K562 (cell line): ENCODE data around the gene METTL25. TPM values are rescaled to one million over a fixed set of nuclear protein-coding genes. Genes with fewer than 3 reads are reported as not detected.

Experiments used
- ATAC-seq: fragments of 200-7000 bp; cut with Tn5 transposase; 3 replicates; pipeline ENCODE4 v1.9.1; 2020; ENCODE audit warnings: moderate library complexity
- BruUV-seq: library from RNA; stranded (reverse); fragments of 400-500 nt; replicated peaks from 2 replicates; lab custom pipeline; 2021; lab: Mats Ljungman, UMichigan
- CTCF ChIA-PET: fragments of 300-600 bp; formaldehyde crosslinking; extraction: SDS; loops from one replicate; lab custom pipeline; 2021; ENCODE audit warnings: low intra/inter-chr PET ratio; lab: Yijun Ruan, JAX
- POLR2A ChIA-PET: fragments of 300-600, 350-650 bp; sonication (Branson Sonifier 250); formaldehyde crosslinking; extraction: SDS; loops from one replicate; lab custom pipeline; 2021; ENCODE audit warnings: antibody characterized with exemption, inconsistent platforms; lab: Yijun Ruan, JAX
- DNase-seq, 4 experiments: peaks; one replicate each; pipeline versions ENCODE4 v3.0.0 to v3.0.0-alpha.2; 2011 to 2018; ENCODE audit warnings: low spot score in 3 of 4, mixed read lengths in 3 of 4; ENCODE audit errors: extremely low read depth in 1 of 4
- FAIRE-seq: peaks from 2 replicates; lab custom pipeline; 2011; peaks lifted over from hg19 to GRCh38; lab: Jason Lieb, UNC
- H2AFZ ChIP-seq: 2 replicates; pipeline ENCODE4 v1.6.0; 2011; ENCODE audit warnings: low read depth, low read length, control low read depth, inconsistent platforms
- H3K27ac ChIP-seq: fragments of 200-600 bp; 3 replicates; pipeline ENCODE4 v1.8.0; 2011; ENCODE audit warnings: low read depth, mild to moderate bottlenecking, control low read depth, inconsistent platforms, low read length, moderate library complexity, mixed read lengths; ENCODE audit errors: extremely low read depth
- H3K27me3 ChIP-seq, 2 experiments: fragments of 300-600 bp in 1 of 2; 2 replicates in 1 of 2; 3 replicates in 1 of 2; pipeline versions ENCODE4 v1.6.0 to v1.8.0; 2011; ENCODE audit warnings: inconsistent platforms in 2 of 2, low read length in 2 of 2, mild to moderate bottlenecking in 1 of 2, mixed read lengths in 1 of 2, moderate library complexity in 1 of 2; ENCODE audit not compliant: control insufficient read depth in 2 of 2, insufficient read depth in 2 of 2
- H3K36me3 ChIP-seq: fragments of 300-600 bp; 3 replicates; pipeline ENCODE4 v1.8.0; 2011; ENCODE audit warnings: mild to moderate bottlenecking, low read length, inconsistent platforms; ENCODE audit not compliant: control insufficient read depth, insufficient read depth
- H3K4me1 ChIP-seq, 2 experiments: fragments of 200-600 bp in 1 of 2; replicated peaks in 1 of 2; 2 replicates in 1 of 2; 3 replicates in 1 of 2; pipeline versions ENCODE4 v1.5.1 to v1.8.0; 2011; ENCODE audit warnings: inconsistent platforms in 2 of 2, low read length in 2 of 2, mild to moderate bottlenecking in 1 of 2, mixed read lengths in 1 of 2, moderate library complexity in 1 of 2; ENCODE audit not compliant: control insufficient read depth in 2 of 2, insufficient read depth in 2 of 2
- H3K4me2 ChIP-seq: 2 replicates; pipeline ENCODE4 v1.6.1; 2011; ENCODE audit warnings: low read length, control low read depth, inconsistent platforms, mixed read lengths; ENCODE audit not compliant: insufficient read depth
- H3K4me3 ChIP-seq: fragments of 200-600 bp; sonication (generic), shearing (Covaris generic); 2 replicates; pipeline ENCODE4 v1.5.1; 2016; ENCODE audit warnings: control low read depth, inconsistent platforms
- H3K79me2 ChIP-seq: fragments of 200-600 bp; 3 replicates; pipeline ENCODE4 v1.8.0; 2011; ENCODE audit warnings: low read length, inconsistent platforms; ENCODE audit not compliant: control insufficient read depth, insufficient read depth
- H3K9ac ChIP-seq, 2 experiments: 2 replicates each; pipeline versions ENCODE4 v1.6.0 to v1.6.1; 2011; ENCODE audit warnings: low read depth in 2 of 2, low read length in 2 of 2, control low read depth in 1 of 2, inconsistent platforms in 1 of 2, mild to moderate bottlenecking in 1 of 2, mixed read lengths in 1 of 2; ENCODE audit not compliant: insufficient read depth in 1 of 2
- H3K9me1 ChIP-seq: one replicate; pipeline ENCODE4 v1.6.0; 2011; ENCODE audit warnings: inconsistent platforms, mild to moderate bottlenecking, low read length, moderate library complexity; ENCODE audit not compliant: control insufficient read depth, insufficient read depth
- H3K9me3 ChIP-seq: replicated peaks from 2 replicates; pipeline ENCODE4 v1.5.1; 2011; ENCODE audit warnings: low read depth, low read length, inconsistent platforms; ENCODE audit not compliant: control insufficient read depth, insufficient read depth
- H4K20me1 ChIP-seq: replicated peaks from 2 replicates; pipeline ENCODE4 v1.6.1; 2011; ENCODE audit warnings: low read length, inconsistent platforms, mixed read lengths; ENCODE audit not compliant: control insufficient read depth, insufficient read depth
- GTF2E2 ChIP-seq: fragments of 200-800 bp; sonication (Bioruptor generic); IDR thresholded peaks from 2 replicates; pipeline ENCODE4 v1.6.1; 2016; ENCODE audit warnings: missing genetic modification characterization, missing compliant biosample characterization
- TCF3 ChIP-seq: sonication (generic); formaldehyde crosslinking; IDR thresholded peaks from 2 replicates; pipeline ENCODE4 v1.4.0; 2020; ENCODE audit warnings: mild to moderate bottlenecking, missing genetic modification reagents
- WHSC1 ChIP-seq: IDR thresholded peaks from one replicate; pipeline ENCODE4 v1.6.1; 2012; ENCODE audit warnings: low read length, control low read depth, inconsistent platforms
- ZBTB40 ChIP-seq, 2 experiments: fragments of 450-650 bp in 1 of 2; sonication (generic) in 1 of 2; formaldehyde crosslinking in 1 of 2; IDR thresholded peaks; 2 replicates each; pipeline versions ENCODE4 v1.7.1 to v1.9.0; 2016 to 2022; ENCODE audit warnings: inconsistent platforms in 1 of 2, mild to moderate bottlenecking in 1 of 2, missing genetic modification reagents in 1 of 2
- ZC3H8 ChIP-seq: fragments of 450-650 bp; IDR thresholded peaks from 2 replicates; pipeline ENCODE4 v1.6.1; 2017
- ZZZ3 ChIP-seq: fragments of 450-650 bp; IDR thresholded peaks from 2 replicates; pipeline ENCODE4 v1.6.1; 2016; ENCODE audit warnings: antibody characterized with exemption, mild to moderate bottlenecking, moderate library complexity
- WGBS: fragments of 100-300 bp; shearing (Covaris generic); methylation state at CpG from one replicate; pipeline ENCODE4 v1.1.6; 2016; ENCODE audit warnings: low coverage, mixed read lengths; ENCODE audit not compliant: insufficient coverage; ENCODE audit errors: missing lambda C conversion rate; 5-methylcytosine and 5-hydroxymethylcytosine counted together
- in situ Hi-C: fragments of 300-500 bp; cut with MboI; formaldehyde crosslinking; loops from 4 replicates; pipeline ENCODE4 v1.15.0; 2018; ENCODE audit warnings: inconsistent platforms, mixed read lengths
- intact Hi-C: fragments of 100-400 bp; cut with micrococcal nuclease; formaldehyde crosslinking; loops from 2 replicates; pipeline ENCODE4 v1.14.2; 2022
- polyA plus RNA-seq, 8 experiments: library from polyadenylated mRNA; depleted of rRNA in 4 of 8; stranded (reverse) in 5 of 8; unstranded in 3 of 8; fragments of >200 nt; fragmentation: Nextera tagmentation in 2 of 8; fragmentation: Illumina TruSeq in 1 of 8; extraction: Ambion mirVana in 2 of 8; extraction: Trizol in 1 of 8; gene quantifications; 2 replicates each; pipeline versions ENCODE4 v1.2.1 to v1.2.3, GENCODE V29; 2011 to 2014; ENCODE audit warnings: inconsistent platforms in 1 of 8, missing spikeins in 1 of 8
- total RNA-seq, 7 experiments: library from RNA; depleted of rRNA in 6 of 7; stranded (reverse); fragments of >200 nt in 6 of 7; fragmentation: Illumina TruSeq in 2 of 7; extraction: Trizol in 2 of 7; gene quantifications; 2 replicates each; pipeline versions ENCODE4 v1.2.1 to v1.2.3, GENCODE V29; 2011 to 2021; ENCODE audit warnings: low replicate concordance in 1 of 7
- TF ChIP-seq, protein P1 (sequence below): fragments of 250-450 bp; sonication (Bioruptor Pico); IDR thresholded peaks from 2 replicates; pipeline ENCODE4 v1.4.0; 2020; ENCODE audit warnings: mild to moderate bottlenecking, moderate library complexity

The METTL25 gene
- total and polyA plus RNA-seq, 9 of the 15 experiments (the other 6 are each of a cell fraction or from before 2014, with no cell fraction given): 0.50 to 2.4 (median 1.9) TPM

DNA sequence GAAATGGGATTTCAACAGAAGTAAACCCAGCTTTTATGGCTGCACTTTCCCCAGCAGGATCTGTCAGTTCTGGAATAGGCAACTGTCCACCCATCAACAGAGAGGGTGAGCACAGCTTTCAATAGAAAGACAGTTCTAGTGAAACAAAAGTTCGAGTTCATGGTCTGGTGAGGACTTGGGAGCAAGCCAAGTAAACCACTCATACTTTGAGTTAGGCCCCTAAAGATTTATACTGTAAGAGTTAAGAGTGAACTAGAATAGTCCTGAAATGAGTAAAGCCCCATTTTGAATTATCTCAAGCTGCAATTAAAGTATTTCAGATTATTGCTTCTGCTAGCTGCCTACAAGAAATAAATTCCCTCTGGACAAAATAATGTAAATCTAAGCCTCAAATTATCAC is 82.6 kb downstream of the METTL25 start:
- DNase-seq: no peak
- POLR2A ChIA-PET: no interaction called here
- H3K9me1 ChIP-seq: no peaks in the 10 kb centered on the region
- 0% methylated on average over 1 of the region's 1 CpG for WGBS
- H3K4me3 ChIP-seq: no peak overlapping the region
- no peaks in the 10 kb centered on the region; the same call in 1 of the 2 replicates for H3K9me3 ChIP-seq
- in situ Hi-C loops (no loop called here), intact Hi-C loops (no loop called here)
- no TSS peak for BruUV-seq
- CTCF ChIA-PET: no interaction called here
- H3K36me3 ChIP-seq: no peaks in the 10 kb centered on the region
- no peak for FAIRE-seq
- no peak overlapping the region for H3K27ac ChIP-seq
- no peaks in the 10 kb centered on the region for H3K79me2 ChIP-seq
- no peak overlapping the region for H3K9ac ChIP-seq
- H3K27me3 ChIP-seq: no peaks in the 10 kb centered on the region
- H3K4me1 ChIP-seq: no peaks in the 10 kb centered on the region
- H4K20me1 ChIP-seq: no peaks in the 10 kb centered on the region
- H2AFZ ChIP-seq: no peak overlapping the region
- no peak for ATAC-seq
- H3K4me2 ChIP-seq: no peak overlapping the region
- no peak for TF ChIP-seq GTF2E2 (tag)
- TF ChIP-seq WHSC1: no peak
- TF ChIP-seq TCF3 (CRISPR knock-in tag): no peak
- no peak for TF ChIP-seq ZC3H8
- TF ChIP-seq, protein P1, sequence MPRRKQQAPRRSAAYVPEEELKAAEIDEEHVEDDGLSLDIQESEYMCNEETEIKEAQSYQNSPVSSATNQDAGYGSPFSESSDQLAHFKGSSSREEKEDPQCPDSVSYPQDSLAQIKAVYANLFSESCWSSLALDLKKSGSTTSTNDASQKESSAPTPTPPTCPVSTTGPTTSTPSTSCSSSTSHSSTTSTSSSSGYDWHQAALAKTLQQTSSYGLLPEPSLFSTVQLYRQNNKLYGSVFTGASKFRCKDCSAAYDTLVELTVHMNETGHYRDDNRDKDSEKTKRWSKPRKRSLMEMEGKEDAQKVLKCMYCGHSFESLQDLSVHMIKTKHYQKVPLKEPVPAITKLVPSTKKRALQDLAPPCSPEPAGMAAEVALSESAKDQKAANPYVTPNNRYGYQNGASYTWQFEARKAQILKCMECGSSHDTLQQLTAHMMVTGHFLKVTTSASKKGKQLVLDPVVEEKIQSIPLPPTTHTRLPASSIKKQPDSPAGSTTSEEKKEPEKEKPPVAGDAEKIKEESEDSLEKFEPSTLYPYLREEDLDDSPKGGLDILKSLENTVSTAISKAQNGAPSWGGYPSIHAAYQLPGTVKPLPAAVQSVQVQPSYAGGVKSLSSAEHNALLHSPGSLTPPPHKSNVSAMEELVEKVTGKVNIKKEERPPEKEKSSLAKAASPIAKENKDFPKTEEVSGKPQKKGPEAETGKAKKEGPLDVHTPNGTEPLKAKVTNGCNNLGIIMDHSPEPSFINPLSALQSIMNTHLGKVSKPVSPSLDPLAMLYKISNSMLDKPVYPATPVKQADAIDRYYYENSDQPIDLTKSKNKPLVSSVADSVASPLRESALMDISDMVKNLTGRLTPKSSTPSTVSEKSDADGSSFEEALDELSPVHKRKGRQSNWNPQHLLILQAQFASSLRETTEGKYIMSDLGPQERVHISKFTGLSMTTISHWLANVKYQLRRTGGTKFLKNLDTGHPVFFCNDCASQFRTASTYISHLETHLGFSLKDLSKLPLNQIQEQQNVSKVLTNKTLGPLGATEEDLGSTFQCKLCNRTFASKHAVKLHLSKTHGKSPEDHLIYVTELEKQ (CRISPR knock-in tag): no peak
- no peak for TF ChIP-seq ZZZ3
- TF ChIP-seq ZBTB40 (IDR thresholded peaks at IDR 0.05): no peak
- TF ChIP-seq ZBTB40 (CRISPR knock-in tag; IDR thresholded peaks at IDR 0.05): no peak
